Ureter (tissue), 1 donor: ENCODE results near the gene SLC28A1. TPM values are rescaled to one million over a fixed set of nuclear protein-coding genes. Genes with fewer than 3 reads are reported as not detected.

Experiments used
- DNase-seq: peaks from one replicate; pipeline ENCODE4 v3.0.0-alpha.2; 2020; ENCODE audit warnings: low spot score
- total RNA-seq: library from RNA; stranded (reverse); gene quantifications from one replicate; pipeline ENCODE4 v1.2.4, GENCODE V29; 2023
- donor health status: DM: yes; HTN: yes; CAD: no.

Gene SLC28A1
- total RNA-seq, 1 donor from 2014 or later, result not detected

- no peak for DNase-seq
Observed at GRCh38 chr15:84938726-84939125, 54.3 kb downstream of the SLC28A1 start.

- no peak for DNase-seq
Observed at GRCh38 chr15:84940399-84940798, 55.9 kb downstream of the SLC28A1 start.

- no peak for DNase-seq
Observed at GRCh38 chr15:84942456-84942855, 58.0 kb downstream of the SLC28A1 start.

- DNase-seq, result no peak
Observed at GRCh38 chr15:84944311-84944710, 59.8 kb downstream of the SLC28A1 start.

GRCh38 chr15:84944861-84945260, 60.4 kb downstream of the SLC28A1 start:
- DNase-seq, result no peak

- DNase-seq, result no peak
Observed at GRCh38 chr15:84946772-84947489, 62.5 kb downstream of the SLC28A1 start.

- no peak for DNase-seq
Observed at GRCh38 chr15:84947947-84948830, 63.7 kb downstream of the SLC28A1 start.

GRCh38 chr15:84949043-84949442, 64.6 kb downstream of the SLC28A1 start:
- DNase-seq, result no peak

- no peak for DNase-seq
Observed at GRCh38 chr15:84949845-84950569, 65.5 kb downstream of the SLC28A1 start.

- no peak for DNase-seq
Observed at GRCh38 chr15:84950570-84951111, 66.2 kb downstream of the SLC28A1 start.

- no peak for DNase-seq
Observed at GRCh38 chr15:84951736-84952135, 67.3 kb downstream of the SLC28A1 start.

- DNase-seq, result no peak
Observed at GRCh38 chr15:84953136-84953535, 68.7 kb downstream of the SLC28A1 start.

- no peak for DNase-seq
Observed at GRCh38 chr15:84953726-84954125, 69.3 kb downstream of the SLC28A1 start.

GRCh38 chr15:84955089-84955848, 70.8 kb downstream of the SLC28A1 start:
- peak; percentile 81 for DNase-seq

GRCh38 chr15:84956199-84956598, 71.7 kb downstream of the SLC28A1 start:
- DNase-seq, result no peak

GRCh38 chr15:84960391-84961113, 76.1 kb downstream of the SLC28A1 start:
- DNase-seq, result no peak

- no peak for DNase-seq
Observed at GRCh38 chr15:84961114-84961452, 76.6 kb downstream of the SLC28A1 start.

- DNase-seq, result no peak
Observed at GRCh38 chr15:84961707-84962106, 77.2 kb downstream of the SLC28A1 start.

- no peak for DNase-seq
Observed at GRCh38 chr15:84962955-84963354, 78.5 kb downstream of the SLC28A1 start.

- no peak for DNase-seq
Observed at GRCh38 chr15:84967380-84967779, 82.9 kb downstream of the SLC28A1 start.

- no peak for DNase-seq
Observed at GRCh38 chr15:84968301-84968700, 83.8 kb downstream of the SLC28A1 start.
